Urinary bladder (tissue), 4 donors: ENCODE data around the gene HECTD2. TPM values are rescaled to one million over a fixed set of nuclear protein-coding genes. Genes with fewer than 3 reads are reported as not detected.

Source experiments
- DNase-seq: peaks from one replicate; pipeline ENCODE4 v3.0.0-alpha.2; 2015; ENCODE audit errors: extremely low spot score
- H3K27ac ChIP-seq: one replicate; pipeline ENCODE4 v1.5.1; 2013; ENCODE audit warnings: low read depth, mild to moderate bottlenecking, moderate library complexity
- H3K36me3 ChIP-seq: one replicate; pipeline ENCODE4 v1.6.1; 2013; ENCODE audit warnings: mild to moderate bottlenecking, moderate library complexity; ENCODE audit not compliant: insufficient read depth
- H3K4me1 ChIP-seq: one replicate; pipeline ENCODE4 v1.6.1; 2013; ENCODE audit warnings: mild to moderate bottlenecking, moderate library complexity; ENCODE audit not compliant: insufficient read depth
- H3K4me3 ChIP-seq: one replicate; pipeline ENCODE4 v1.5.1; 2013; ENCODE audit warnings: low read depth, low read length
- WGBS: extraction: QIAGEN DNeasy Blood & Tissue Kit; methylation state at CpG from one replicate; pipeline ENCODE4 v1.1.7; 2013; 5-methylcytosine and 5-hydroxymethylcytosine counted together
- polyA plus RNA-seq: library from polyadenylated mRNA; stranded (reverse); fragments of 200-250 nt; gene quantifications from one replicate; pipeline ENCODE4 v1.2.3, GENCODE V29; 2013
- total RNA-seq: library from RNA; depleted of rRNA; stranded (reverse); fragments of >200 nt; gene quantifications from one replicate; pipeline ENCODE4 v1.2.3, GENCODE V29; 2014
- donor health status: healthy with polysubstance abuse.
- donor health status: healthy.

Gene HECTD2
- total and polyA plus RNA-seq, 2 donors: 11.9 to 100 TPM

DNA sequence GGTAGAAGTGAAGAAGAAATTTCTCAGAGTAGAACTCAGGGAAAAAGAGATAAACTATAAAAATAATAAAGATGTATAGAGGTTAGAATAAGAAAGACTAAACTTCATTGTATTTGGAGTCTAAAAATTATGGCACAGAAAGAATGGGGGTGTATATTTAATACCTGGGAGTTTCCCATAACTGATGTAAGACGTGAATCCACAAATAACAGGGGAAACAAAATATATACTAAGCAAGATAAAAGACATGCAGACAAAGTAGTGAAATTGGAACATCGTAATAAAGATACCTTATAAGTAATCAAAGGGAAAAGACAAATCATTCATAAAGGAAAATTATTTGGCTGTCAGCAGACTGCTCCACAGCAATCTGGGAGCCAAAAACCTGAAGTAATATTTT lies 62.8 kb downstream of the HECTD2 start:
- Histone ChIP-seq H3K36me3 (no peaks in the 10 kb centered on the region), H3K27ac (no peak overlapping the region), H3K4me1 (no peaks in the 10 kb centered on the region), H3K4me3 (no peak overlapping the region)
- no peak for DNase-seq
- 95% methylated on average over 2 of the region's 2 CpGs for WGBS

DNA sequence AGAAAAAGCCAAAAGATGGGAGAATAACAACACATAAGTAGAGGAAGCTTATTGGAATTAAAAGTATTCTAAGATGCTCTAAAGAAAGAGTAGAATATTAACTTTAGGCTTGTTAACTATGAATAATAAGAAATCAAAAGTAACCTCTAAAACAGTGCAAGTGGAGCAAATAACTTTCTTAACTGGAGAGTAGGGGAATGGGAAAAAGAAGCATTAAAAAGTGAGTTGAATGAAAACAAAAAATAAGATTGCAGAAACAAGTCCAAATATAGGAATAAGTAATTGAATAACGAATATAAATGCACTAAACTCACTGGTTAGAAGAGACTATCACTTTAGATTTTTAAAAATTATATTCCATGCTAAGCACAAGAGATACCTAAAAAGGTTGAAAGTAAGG lies 63.9 kb downstream of the HECTD2 start:
- WGBS: 91% methylated on average over 1 of the region's 1 CpG
- no peaks in the 10 kb centered on the region for H3K4me1 ChIP-seq
- no peaks in the 10 kb centered on the region for H3K36me3 ChIP-seq
- no peak overlapping the region for H3K27ac ChIP-seq
- no peak for DNase-seq
- H3K4me3 ChIP-seq: no peak overlapping the region

DNA sequence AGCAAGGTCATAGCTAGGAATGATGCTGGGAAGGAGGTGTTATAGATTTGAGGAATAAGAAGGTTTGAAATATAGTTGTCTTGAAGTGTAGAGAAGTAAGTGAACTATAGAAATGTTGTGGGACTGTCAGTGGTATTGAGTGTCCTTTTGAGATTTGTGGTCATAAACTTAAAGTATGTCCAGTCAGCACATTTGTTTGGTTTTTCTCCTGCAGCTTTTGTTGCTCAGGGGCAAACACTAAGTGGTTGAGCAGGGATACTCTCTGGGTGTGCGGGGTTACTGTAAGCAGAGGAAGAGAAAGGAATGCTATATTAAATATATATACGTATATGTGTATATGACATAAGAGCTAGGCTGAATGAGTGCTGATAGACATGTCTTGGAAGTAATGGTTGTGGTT lies 67.1 kb downstream of the HECTD2 start:
- 84% methylated on average over 2 of the region's 2 CpGs for WGBS
- H3K36me3 ChIP-seq: no peaks in the 10 kb centered on the region
- H3K4me1 ChIP-seq: no peaks in the 10 kb centered on the region
- no peak overlapping the region for H3K27ac ChIP-seq
- DNase-seq: no peak
- H3K4me3 ChIP-seq: no peak overlapping the region

DNA sequence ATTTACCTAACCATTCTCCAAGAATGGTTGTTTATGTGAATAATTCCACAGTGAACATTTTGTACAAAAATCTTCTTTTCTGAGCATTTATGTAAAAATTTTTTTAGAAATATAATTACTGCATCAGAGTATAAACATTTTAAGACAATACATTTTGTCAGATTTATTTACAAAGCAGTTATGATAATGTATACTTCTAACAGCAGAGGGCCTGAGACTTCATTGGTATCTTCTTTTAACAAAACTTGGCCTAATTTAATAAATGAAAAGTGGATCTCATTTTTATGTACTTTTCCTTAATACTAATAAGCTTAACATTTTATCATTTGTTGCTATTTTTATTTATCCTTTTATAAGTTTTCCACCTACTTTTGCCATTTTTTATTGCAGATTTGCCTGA lies 69.4 kb downstream of the HECTD2 start:
- no peak for DNase-seq

DNA sequence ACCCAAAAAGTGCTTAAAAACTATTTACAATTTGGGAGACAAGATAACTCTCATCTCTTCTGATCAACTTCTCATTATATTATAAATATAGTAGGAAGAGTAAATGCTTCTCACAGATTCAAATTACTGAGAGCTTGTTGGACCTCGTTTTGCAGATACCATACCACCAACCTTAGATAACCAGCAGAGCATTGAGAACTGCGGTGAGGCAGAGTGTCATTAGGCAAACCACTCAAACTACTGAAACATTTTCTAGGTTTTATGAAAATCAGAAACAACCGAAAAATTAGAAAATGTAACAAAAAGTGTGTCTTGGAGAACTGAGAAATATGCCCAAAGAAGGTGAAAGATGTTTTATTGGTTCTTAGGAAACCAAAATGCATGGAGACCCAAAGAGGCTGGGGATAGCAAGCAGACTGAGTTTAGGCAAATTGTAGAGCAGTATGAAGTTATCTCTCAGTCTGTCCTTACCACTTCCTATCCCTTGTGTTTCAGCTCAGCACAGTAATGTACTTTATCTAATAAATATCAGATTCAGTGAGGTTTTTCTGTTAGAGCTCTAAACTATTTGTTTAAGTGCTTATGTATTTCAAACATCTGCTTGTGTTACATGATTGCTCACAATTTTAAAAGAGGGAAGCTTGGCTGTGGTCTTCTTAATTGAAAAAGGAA lies 77.9 kb downstream of the HECTD2 start:
- H3K27ac ChIP-seq: no peak overlapping the region
- no peak for DNase-seq
- no peaks in the 10 kb centered on the region for H3K4me1 ChIP-seq
- WGBS: 74% methylated on average over 3 of the region's 3 CpGs
- no peak overlapping the region for H3K4me3 ChIP-seq
- peaks cover 1% of the 10 kb centered on the region for H3K36me3 ChIP-seq

More for the DNA sequence above, 69.4 kb downstream of the HECTD2 start:
- no peaks in the 10 kb centered on the region for H3K4me1 ChIP-seq
- H3K4me3 ChIP-seq: no peak overlapping the region
- H3K27ac ChIP-seq: no peak overlapping the region
- H3K36me3 ChIP-seq: no peaks in the 10 kb centered on the region

DNA sequence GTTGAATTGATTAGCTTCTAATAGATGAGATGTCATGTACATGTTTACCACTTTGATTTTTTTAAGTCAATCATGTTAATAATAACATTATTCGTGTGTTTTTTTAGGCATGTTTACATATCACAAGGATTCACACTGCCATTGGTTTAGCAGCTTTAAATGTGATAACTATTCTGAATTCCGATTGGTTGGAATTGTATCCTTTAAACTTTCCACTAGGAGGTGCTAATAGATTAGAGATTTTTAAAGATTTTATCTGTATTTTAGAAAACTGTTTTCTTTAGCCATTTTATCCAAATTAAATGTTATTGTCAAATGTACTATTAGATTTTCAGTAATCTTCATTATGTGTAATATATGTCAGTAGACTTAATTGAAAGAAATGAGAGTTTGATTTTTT lies 83.2 kb downstream of the HECTD2 start:
- no peak overlapping the region for H3K4me3 ChIP-seq
- H3K36me3 ChIP-seq: no peaks in the 10 kb centered on the region
- WGBS: 44% methylated on average over 2 of the region's 2 CpGs
- no peak overlapping the region for H3K27ac ChIP-seq
- no peaks in the 10 kb centered on the region for H3K4me1 ChIP-seq
- DNase-seq: no peak

DNA sequence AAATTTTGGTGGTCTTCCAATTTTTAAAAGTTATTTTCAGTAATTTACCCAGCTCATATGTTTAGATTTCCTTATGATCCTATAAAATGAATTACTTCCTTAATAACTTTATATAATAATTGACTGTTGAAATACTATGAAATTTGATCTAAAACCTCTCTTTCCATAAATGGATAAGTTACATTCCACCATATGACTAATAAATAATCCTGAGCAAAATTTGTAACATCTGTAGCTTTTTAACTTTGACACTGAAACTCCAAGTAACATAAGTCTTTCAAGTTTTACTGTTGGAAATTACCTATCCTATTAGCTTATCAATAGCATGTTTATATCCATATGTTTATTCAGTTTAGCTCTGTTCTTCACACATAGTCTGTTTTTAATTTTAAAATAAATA lies 85.3 kb downstream of the HECTD2 start:
- DNase-seq: no peak
- no peaks in the 10 kb centered on the region for H3K36me3 ChIP-seq
- H3K4me3 ChIP-seq: no peak overlapping the region
- H3K27ac ChIP-seq: no peak overlapping the region
- no peaks in the 10 kb centered on the region for H3K4me1 ChIP-seq

DNA sequence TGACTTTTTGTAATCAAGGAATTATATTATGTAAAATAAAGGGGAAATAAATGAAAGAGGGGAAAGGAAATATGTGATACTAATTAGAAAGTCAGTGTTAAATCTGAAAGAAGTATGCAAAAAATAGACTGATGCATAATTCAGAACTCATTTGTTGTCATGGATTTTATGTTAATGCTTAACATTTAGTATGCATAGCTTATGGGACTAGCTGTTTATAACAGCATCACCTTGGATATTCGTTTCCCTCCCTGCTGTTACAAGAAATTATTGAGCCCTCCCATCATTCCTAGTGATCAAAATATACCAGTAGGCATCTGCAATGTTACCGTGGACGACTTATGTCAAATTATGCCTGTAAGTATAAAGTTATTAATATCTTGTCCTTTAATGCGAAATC lies 85.9 kb downstream of the HECTD2 start:
- no peak overlapping the region for H3K27ac ChIP-seq
- H3K4me1 ChIP-seq: no peaks in the 10 kb centered on the region
- DNase-seq: no peak
- H3K36me3 ChIP-seq: no peaks in the 10 kb centered on the region
- no peak overlapping the region for H3K4me3 ChIP-seq
- WGBS: 91% methylated on average over 4 of the region's 4 CpGs

DNA sequence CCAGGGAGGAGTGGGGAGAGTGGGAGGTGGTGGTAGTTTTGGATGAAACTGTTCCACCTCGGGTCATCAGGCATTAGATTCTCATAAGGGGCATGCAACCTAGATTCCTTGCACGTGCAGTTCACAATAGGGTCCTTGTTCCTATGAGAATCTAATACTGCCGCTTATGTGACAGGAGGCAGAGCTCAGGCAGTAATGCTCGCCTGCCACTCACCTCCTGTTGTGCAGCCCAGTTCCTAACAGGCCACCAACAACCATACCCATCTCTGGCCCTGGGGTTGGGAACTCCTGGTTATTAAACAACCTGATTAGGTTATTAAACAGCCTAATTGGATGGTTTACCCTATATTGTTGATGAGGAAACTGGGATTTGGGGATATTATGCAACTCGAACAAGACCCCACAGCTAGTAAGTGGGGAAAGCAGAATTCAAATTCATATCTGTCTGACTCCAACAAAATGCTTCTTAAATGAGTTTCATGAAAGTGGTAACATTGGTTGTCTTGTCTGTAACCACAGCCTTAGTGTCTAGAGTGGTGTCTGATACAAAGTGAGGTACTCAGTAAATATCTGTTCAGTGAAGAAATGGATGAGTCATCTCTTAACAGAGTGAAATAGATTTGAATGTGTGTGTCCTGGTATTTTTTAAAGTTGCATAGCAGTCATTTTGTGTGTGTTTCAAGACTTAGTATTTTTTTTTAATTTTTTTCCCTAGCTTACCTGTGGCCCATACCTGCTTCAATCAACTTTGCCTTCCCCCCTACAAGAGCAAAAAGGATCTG lies 101.6 kb downstream of the HECTD2 start:
- 87% methylated on average over 5 of the region's 5 CpGs for WGBS
- H3K27ac ChIP-seq: no peak overlapping the region
- no peaks in the 10 kb centered on the region for H3K36me3 ChIP-seq
- H3K4me3 ChIP-seq: no peak overlapping the region
- no peak for DNase-seq
- H3K4me1 ChIP-seq: no peaks in the 10 kb centered on the region

DNA sequence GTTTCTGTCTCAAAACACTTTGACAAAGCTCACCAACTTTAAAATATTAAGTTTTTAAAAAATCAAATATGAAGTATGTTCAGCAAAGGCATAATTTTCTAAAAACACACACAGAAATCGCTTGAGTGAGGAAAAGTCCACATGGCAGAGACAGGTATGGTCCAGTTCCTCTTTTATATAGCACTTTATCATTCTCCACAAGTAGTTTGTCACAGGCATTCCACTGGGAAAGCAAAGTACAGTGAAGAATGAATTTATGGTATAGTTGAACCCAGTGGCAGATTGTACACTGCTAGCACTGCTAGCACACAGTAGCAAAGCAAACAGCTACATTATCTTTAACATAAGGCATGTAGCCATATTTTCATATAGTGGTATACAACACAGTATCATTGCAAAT lies 102.3 kb downstream of the HECTD2 start:
- whole genome bisulfite sequencing: 89% methylated on average over 1 of the region's 1 CpG
- DNase-seq: no peak
- no peak overlapping the region for H3K27ac ChIP-seq

DNA sequence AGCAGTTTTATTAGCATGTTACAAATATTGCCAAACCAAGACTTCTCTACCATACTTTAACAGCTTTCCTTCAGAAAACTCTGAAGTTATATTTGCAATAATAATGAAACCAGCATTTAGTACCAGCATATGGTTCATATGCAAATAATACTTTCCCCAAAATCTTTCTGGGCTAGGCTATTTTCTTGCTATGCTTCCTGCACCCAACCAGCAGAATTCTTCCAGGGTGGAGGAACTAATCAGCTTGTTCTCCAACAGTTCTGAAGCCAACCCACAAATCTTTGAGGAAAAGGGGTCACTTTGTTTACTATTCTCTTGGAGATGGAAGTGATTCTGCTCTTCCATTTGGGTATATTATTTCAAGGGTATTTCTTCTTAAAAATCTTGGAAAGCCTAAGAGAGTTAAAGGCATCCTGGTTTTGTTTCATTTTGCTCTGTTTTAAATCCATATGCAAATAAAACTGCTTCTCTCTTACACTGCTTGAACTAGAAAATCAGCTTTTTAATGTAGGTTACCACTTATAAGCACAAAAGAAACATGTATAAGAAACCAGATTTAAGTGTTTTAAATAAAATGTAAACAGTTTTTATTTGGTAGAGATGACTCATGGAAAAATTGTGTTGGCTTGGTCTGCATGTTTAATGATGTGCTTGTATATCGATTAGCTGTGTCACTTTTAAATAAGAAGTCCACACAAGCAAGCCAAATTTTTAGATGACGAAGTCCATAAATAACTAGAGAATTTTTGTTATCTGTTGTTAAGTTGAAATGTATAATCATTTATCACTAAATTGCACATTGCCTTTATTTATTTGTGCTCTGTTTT lies 103.7 kb downstream of the HECTD2 start:
- 47% methylated on average over 2 of the region's 2 CpGs for WGBS
- Histone ChIP-seq H3K36me3 (no peaks in the 10 kb centered on the region), H3K4me3 (no peak overlapping the region), H3K4me1 (no peaks in the 10 kb centered on the region), H3K27ac (no peak overlapping the region)
- no peak for DNase-seq

More for the DNA sequence above, 102.3 kb downstream of the HECTD2 start:
- Histone ChIP-seq H3K36me3 (no peaks in the 10 kb centered on the region), H3K4me3 (no peak overlapping the region), H3K4me1 (no peaks in the 10 kb centered on the region)

DNA sequence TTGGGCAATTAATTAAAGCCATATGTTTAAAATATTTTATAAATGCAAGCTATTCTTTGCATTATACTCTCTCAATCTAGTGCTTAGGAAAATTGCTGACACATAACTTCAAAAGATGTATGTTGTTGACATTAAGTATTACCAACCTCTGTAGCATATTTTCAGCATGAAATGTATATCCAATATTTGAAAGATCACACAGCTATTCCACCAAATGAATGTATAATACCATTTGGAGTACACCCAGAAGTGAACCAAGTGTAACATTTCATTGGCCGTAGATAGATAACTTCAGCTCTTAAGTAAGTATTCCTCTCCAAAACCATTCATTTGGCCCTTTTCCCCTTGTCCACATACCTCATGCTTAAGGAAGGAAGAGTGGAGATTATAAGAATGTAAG lies 104.6 kb downstream of the HECTD2 start:
- DNase-seq: no peak
- H3K4me1 ChIP-seq: no peaks in the 10 kb centered on the region
- no peak overlapping the region for H3K27ac ChIP-seq
- H3K4me3 ChIP-seq: no peak overlapping the region
- H3K36me3 ChIP-seq: no peaks in the 10 kb centered on the region
- WGBS: 82% methylated on average over 1 of the region's 1 CpG

DNA sequence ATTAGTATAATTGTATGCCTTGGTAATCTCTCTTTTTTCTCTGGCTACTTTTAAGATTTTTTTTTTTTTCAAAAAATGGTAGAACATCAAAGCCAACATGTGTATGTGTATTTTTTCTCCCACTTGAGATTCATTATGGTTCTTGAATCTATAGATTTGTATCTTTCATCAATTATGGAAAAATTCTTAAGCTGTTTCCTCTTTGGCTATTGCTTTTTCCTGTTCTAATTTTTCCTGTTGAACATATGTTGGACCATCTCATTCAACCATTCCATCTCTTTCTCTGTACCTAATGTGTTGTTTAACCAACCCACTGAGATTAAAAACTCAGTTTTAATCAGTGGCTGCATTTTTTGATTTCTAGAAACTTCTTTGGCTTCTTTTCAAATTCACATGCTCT lies 107.2 kb downstream of the HECTD2 start:
- Histone ChIP-seq H3K27ac (no peak overlapping the region), H3K4me3 (no peak overlapping the region), H3K4me1 (no peaks in the 10 kb centered on the region), H3K36me3 (no peaks in the 10 kb centered on the region)
- no peak for DNase-seq
